ENCODE results near the gene LAMP1.
"Not testable (repeated sequence)": the region's sequence is repeated elsewhere in the genome, so short reads cannot be mapped to it uniquely, and the experiment has no call there.

Gene LAMP1

DNA sequence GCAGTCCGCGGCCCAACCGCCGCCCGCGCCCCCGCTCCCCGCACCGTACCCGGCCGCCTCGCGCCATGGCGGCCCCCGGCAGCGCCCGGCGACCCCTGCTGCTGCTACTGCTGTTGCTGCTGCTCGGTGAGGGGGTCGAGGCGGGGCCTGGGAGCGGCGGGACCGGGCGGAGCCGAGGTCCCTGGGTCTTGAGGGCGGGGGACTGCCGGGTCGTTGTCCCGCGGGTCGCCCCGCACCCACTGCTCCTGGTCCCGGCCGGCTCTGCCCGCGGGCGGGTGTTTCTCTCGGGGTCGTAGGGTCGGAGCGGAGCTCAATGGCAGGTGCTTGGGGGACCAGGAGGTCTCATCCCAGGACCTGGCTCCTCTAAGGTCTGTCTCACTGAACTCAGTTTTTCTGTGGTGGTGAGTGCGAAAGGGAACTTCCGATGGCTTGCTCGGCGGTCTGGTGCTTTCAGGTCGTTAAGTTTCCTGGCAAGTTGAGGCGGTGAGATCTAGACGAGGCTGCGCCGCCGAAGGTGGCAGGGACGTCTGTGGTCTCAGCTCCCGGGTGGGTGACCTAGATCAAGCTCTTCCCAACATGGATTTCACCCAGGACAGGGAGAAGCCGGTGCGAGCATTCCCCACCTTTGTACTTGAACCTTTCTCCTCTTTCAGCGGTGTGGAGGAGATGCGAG, 467 bp downstream of the LAMP1 start:
- DNase-seq (ENCODE audit: low spot score) = no peak

DNA sequence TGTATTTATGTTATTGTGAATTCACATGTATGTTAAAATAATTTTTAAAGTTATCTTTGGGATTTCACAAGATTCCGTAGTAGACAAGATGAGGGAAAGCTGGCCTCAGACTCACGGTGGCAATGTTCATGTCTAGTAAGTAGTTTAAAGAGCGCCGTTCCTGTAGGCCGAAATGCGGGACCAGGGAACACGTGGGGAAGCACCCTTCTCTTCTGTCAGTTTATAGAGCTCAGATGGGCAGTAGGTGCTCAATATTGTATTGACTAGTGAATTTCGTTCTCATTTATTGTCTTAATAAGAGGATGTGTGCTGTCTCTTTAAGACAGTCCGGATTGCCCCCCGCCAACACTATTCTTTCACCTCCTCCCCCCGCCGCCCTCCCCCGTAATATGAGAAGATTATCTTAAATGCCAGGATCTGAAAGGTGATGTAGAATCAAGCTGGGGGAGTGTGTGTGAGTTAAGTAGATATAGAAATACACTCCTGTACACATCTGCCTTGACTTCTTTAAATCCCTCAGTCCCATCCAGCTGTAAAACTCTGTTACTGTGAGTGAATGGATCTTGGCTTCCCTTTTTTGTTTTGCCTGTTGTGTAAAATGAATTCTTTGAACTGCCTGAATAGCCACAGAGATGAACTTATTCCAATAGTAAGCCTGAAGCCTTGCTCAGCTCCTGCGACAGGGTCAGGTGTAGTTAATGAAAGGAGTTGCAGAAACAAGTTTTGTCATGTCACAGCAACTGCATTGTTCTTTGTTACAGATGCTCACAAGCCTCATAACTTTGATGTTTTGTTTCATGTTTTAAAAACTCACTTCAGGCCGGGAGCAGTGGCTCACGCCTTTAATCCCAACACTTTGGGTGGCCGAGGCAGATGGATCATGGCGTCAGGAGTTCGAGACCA, 1.3 kb downstream of the LAMP1 start:
- DNase-seq (ENCODE audit: low spot score) = no peak

DNA sequence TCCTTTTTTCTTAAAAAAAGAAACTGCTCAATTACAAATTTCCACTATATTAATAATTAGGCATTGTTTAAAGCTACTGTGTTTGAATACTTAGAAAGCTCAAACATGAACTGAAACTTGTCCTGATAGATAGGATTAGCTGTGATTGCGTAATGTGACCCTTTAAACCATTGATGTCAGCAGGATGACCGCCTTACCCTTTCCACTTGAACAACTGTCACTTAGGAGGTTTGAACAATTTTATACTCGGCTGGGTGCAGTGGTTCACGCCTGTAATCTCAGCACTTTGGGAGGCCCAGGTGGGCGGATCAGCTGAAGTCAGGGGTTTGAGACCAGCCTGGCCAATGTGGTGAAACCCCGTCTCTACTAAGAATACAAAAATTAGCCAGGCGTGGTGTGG, 2.9 kb downstream of the LAMP1 start:
- DNase-seq (ENCODE audit: low spot score) = no peak

DNA sequence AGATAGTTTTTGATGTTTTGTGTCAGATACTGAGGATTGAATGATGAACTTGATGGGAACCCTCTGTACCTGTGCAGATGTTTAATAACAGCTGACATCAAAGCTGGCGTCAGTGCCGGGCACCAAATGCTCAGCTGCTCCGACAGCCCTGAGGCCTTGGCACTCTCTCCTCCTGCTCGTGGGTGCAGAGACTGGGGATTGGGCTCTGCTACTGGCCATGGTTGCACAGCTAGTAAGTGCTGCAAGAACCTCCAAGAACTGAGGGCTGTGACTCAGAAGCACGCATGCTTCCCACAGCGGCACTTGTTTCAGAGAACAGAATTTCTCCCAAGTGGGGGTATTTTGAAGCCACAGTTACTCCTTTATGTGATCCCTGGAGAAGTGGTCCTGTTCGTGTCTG, 5.9 kb downstream of the LAMP1 start:
- no peak for DNase-seq (ENCODE audit: low spot score)

DNA sequence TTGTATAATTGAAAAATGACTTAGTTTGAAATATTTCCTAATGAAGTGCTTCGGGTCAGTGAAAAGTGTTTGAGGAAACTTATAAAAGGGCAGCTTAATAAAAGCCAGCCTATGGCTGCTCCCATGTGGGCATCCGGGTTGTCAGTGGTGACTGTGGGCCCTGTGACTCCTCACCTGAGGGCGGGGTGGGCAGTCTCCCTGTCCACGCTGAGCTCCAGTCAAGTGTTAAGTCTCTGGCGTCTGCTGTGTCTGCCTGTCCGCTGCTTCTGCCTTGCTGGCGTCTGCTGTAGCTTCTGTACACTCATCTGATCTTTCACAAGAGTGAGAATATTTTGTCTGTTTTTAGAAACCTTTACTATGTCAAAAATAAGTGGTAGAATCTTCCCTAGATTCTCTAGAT, 7.1 kb downstream of the LAMP1 start:
- no peak for DNase-seq (ENCODE audit: low spot score)

DNA sequence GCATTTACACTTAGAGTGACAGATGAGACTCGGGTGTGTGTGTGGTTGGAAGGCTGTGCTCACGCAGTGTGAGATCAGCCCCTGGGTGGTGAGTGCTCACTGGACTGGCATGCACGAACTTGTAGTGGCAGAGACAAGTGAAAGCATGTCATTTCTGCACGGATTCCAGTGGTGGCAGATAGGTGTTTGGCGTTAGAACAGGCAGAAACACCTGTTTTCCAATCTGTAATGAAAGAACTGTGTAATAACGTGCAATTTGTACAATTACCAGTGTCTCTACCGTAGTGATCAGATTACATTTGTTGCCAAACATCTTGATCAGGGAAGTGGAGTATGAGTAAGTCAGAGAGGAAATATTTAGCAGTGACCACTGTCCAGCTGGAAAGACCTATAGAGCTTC, 8.2 kb downstream of the LAMP1 start:
- no peak for DNase-seq (ENCODE audit: low spot score)

DNA sequence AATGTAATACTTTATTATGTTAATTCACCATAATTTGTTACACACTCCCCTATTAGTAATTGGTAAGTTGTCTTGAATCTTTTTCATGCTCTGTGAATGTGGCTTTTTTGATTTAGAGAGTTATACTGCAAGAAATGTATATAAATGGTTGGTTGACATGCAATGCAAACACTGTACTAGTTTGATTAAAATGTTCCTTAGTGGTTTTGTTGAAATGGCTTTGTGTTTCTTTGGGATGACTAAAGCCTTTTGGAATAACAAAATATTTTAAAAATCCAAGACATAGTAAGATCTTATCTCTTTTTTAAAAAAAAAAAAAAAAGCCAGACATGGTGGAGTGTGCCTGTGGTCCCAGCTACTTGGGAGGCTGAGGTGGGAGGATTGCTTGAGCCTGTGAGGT, 10.5 kb downstream of the LAMP1 start:
- no peak for DNase-seq (ENCODE audit: low spot score)

DNA sequence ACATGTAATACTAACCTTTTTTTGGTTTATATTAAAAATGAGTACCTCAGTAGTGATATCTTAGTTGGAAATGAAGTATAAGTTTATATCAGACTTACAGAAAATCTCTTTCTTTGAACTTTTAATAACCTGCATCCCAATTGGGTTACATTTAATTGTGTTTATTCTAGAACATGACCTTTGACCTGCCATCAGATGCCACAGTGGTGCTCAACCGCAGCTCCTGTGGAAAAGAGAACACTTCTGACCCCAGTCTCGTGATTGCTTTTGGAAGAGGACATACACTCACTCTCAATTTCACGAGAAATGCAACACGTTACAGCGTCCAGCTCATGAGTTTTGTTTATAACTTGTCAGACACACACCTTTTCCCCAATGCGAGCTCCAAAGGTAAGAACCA, 12.4 kb downstream of the LAMP1 start:
- DNase-seq (ENCODE audit: low spot score) = no peak

DNA sequence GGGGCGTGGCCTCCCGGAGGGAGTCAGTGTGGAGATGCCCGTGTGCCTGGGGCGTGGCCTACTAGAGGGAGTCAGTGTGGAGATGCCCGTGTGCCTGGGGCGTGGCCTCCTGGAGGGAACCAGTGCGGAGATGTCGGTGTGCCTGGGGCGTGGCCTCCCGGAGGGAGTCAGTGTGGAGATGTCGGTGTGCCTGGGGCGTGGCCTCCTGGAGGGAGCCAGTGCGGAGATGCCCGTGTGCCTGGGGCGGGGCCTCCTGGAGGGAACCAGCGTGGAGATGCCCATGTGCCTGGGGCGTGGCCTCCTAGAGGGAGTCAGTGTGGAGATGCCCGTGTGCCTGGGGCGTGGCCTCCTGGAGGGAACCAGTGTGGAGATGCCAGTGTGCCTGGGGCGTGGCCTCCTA, 17.1 kb downstream of the LAMP1 start:
- not testable (repeated sequence) for DNase-seq (ENCODE audit: low spot score)

DNA sequence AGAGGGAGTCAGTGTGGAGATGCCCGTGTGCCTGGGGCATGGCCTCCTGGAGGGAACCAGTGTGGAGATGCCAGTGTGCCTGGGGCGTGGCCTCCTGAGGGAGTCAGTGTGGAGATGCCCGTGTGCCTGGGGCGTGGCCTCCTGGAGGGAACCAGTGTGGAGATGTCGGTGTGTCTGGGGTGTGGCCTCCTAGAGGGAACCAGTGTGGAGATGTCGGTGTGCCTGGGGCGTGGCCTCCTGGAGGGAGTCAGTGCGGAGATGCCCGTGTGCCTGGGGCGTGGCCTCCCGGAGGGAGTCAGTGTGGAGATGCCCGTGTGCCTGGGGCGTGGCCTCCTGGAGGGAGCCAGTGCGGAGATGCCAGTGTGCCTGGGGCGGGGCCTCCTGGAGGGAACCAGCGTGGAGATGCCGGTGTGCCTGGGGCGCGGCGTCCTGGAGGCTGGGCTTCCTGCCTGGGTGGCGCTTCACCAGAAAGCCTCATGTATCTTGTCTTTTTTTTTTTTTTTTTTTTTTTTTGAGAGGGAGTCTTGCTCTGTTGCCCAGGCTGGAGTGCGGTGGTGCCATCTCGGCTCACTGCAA, 17.9 kb downstream of the LAMP1 start:
- DNase-seq (ENCODE audit: low spot score) = not testable (repeated sequence)

DNA sequence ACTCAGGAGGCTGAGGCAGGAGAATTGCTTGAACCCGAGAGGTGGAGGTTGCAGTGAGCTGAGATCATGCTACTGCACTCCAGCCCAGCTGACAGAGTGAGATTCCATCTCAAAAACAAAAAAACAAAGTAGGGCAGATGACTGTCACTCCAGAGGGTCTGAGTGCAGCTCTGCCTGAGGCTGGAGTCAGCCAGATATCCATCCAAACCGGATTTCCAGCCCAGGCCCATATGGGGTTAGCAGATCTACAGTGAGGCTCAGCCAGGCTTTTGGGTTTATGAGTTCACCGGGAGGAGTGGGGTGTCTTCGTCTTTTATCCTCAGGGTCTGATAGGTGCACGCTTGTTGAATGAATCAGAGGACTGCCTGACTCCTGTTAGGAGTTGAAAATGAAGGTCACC, 19.0 kb downstream of the LAMP1 start:
- no peak for DNase-seq (ENCODE audit: low spot score)

DNA sequence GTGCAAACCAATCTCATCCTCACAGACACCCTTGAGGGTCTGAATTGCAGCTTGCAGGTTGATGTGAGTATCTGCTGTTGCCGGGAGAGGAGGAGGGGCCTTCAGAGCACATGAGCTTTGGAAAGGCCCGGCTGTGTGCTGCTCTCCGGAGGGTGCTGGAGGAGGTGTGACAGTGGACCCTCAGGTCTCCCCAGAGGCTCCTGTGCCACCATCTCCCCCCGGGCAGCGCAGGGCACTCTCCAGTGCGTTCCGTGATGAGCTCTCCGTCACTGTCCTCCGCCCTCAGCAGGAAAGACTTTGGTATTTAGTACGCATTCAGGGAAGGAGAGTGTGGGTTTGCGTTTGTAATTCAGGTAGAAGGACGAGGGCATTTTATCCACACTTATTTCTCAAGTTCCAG, 20.0 kb downstream of the LAMP1 start:
- DNase-seq (ENCODE audit: low spot score) = no peak

DNA sequence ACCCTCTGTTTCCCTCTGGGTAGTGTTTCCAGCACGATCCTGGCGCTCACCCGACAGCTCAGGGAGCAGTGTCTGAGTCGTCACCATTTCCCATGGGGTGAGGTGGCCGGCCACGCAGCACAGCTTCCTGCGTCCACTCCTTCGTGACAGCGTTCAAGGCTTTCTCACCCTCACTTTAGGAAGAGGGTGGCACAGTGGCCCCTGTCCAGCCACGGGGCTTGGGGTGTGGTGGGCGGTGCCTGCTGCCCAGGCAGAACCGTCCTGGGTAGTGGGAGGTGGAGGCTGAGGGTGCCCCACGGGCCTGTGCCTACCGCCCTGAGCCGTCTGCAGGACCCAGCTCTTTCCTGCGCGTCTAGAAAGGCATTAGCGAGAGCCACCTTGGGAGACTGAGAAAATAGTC, 21.9 kb downstream of the LAMP1 start:
- no peak for DNase-seq (ENCODE audit: low spot score)

DNA sequence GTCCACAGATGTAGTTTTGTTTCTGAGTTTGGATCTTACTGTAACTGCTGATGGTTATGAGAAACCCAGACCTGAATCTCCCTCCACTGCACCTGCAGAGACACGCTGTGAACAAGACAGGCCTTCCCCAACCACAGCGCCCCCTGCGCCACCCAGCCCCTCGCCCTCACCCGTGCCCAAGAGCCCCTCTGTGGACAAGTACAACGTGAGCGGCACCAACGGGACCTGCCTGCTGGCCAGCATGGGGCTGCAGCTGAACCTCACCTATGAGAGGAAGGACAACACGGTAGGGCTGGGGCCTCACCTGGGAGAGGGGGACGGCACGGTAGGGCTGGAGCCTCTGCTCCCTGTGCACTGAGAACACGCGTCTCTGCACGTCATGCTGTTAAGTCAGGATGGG, 22.3 kb downstream of the LAMP1 start:
- no peak for DNase-seq (ENCODE audit: low spot score)

DNA sequence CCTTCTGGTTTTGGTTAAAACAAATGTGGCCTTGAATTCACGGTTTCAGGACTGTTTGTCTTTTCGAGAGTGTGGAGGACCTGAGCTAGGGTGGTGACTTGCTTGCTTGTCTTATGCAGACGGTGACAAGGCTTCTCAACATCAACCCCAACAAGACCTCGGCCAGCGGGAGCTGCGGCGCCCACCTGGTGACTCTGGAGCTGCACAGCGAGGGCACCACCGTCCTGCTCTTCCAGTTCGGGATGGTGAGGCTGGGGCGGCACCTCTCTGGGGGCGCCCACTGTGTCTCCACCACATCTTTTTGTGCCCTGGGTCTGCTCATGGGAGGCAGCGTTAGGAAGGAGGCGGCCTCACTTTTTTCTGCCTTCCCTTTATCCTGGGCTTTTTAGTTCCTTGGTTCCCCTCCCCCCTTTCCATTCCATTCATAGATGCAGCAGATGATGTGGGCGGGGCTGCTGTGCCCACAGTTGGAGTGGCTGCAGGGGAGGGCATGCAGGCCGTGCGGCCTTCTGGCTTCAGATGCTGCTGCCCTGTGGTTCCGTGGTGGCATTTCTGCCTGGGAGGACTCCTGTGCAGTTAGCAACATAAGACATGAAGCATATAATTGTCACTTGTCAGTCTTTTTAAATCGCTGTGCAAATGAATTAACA, 23.3 kb downstream of the LAMP1 start:
- no peak for DNase-seq (ENCODE audit: low spot score)

DNA sequence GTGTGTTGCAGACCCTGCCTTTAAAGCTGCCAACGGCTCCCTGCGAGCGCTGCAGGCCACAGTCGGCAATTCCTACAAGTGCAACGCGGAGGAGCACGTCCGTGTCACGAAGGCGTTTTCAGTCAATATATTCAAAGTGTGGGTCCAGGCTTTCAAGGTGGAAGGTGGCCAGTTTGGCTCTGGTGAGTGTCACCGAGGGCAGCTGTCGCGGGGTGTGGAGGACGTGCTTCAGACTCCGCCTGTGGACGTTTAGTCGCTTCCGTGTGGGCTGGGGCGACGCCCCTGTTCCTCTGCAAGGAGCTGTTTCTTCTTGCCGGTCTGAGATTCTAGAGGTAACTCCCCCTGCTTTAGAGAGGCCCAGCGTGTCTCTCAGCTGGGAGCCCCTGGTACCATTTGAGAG, 24.5 kb downstream of the LAMP1 start:
- DNase-seq (ENCODE audit: low spot score) = no peak

DNA sequence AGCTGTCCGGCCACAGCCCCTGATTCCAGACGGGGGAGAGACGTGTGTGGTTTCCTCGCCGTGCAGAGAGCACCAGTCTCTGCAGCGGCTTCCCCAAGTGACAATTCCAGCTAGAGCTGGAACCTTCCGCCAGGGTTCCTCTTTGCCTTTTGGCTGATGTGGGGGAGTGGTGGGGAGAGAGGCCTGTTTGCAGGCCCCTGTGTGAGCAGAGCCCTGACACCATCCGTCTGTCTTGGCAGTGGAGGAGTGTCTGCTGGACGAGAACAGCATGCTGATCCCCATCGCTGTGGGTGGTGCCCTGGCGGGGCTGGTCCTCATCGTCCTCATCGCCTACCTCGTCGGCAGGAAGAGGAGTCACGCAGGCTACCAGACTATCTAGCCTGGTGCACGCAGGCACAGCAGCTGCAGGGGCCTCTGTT, 25.0 kb downstream of the LAMP1 start:
- DNase-seq (ENCODE audit: low spot score) = no peak

DNA sequence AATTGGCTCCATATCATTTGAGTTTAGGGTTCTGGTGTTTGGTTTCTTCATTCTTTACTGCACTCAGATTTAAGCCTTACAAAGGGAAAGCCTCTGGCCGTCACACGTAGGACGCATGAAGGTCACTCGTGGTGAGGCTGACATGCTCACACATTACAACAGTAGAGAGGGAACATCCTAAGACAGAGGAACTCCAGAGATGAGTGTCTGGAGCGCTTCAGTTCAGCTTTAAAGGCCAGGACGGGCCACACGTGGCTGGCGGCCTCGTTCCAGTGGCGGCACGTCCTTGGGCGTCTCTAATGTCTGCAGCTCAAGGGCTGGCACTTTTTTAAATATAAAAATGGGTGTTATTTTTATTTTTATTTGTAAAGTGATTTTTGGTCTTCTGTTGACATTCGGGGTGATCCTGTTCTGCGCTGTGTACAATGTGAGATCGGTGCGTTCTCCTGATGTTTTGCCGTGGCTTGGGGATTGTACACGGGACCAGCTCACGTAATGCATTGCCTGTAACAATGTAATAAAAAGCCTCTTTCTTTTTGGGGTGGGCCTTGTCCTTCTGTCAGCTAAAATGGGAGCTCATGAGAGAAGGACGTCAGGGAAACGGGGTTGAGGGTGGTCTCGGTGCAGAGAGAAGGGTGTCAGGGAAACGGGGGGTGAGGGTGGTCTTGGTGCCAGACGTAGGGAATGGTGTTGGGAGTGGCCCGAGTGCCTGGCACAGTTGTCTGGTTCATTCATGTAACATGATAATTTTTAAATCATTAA, 26.0 kb downstream of the LAMP1 start:
- no peak for DNase-seq (ENCODE audit: low spot score)

DNA sequence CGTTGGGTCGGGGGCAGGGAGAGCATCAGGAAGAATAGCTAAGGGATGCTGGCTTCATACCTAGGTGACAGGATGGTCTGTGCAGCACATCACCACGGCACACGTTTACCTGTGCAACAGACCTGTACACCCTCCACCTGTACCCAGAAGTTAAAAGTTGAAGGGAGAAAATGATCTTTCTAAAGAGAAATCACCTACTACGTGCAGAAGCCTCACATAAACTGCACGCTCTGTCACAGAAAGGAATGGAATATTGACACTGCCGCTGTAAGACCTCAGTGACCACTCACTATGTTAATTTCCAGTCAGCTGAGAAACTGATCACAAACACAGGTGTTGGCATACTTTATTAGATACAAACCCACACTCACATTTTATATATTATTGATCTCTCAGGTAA, 26.8 kb downstream of the LAMP1 start:
- DNase-seq (ENCODE audit: low spot score) = no peak

DNA sequence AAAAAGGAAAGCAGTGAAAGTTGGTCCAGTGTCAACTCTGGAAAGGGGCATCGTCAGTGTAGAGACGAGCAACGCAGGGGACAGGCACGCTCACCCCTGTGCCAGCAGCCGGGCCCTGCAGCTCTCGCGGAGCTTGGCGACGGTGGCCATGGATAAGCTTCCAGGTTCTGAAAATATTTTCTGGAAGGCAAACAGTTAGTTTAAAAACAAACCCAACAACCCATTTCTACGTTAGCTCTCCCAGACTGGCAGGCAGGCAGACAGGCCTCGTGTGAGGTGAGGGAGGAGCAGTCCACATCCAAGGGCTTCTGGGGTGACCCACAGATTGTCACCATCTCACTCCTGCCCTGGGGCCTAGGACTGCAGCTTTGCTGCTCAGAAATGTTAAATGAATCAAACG, 27.4 kb downstream of the LAMP1 start:
- DNase-seq (ENCODE audit: low spot score) = no peak

DNA sequence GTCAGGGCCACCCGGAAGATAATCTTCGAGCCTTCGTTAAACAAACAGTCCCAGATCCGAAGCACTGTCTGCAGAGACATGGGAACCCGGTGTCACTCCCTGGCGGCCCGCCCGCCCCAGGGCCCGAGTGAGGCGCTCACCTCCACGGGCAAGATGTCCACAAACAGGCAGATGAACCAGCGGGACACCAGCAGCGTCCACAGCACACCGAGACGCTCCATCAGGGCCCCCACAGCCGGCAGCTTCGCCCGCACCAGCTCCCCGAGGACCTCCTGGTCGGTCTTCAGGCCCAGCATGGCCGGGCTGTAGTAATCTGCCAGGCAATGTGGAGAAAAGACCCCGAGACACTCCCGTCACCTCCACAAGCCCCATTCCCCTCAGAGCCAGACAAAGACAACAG, 28.7 kb downstream of the LAMP1 start:
- DNase-seq (ENCODE audit: low spot score) = no peak

DNA sequence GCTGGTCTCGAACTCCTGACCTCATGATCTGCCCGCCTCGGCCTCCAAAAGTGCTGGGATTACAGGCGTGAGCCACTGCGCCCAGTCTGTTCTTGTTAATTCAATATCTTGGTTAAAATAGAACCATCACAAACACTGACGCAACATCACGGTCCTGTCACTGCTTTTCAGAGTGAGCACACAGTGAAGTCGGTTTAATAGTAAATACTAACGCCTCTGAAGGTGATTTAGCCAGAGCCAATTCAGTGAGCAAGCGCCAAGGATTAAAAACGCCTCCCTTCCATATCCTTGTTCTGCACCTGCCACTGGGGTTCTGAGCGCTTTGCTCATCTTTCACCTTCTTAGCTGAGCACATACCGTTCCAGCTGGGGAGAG, 30.3 kb downstream of the LAMP1 start:
- no peak for DNase-seq (ENCODE audit: low spot score)
